ENCODE results near the gene KIF1A.

DNA sequence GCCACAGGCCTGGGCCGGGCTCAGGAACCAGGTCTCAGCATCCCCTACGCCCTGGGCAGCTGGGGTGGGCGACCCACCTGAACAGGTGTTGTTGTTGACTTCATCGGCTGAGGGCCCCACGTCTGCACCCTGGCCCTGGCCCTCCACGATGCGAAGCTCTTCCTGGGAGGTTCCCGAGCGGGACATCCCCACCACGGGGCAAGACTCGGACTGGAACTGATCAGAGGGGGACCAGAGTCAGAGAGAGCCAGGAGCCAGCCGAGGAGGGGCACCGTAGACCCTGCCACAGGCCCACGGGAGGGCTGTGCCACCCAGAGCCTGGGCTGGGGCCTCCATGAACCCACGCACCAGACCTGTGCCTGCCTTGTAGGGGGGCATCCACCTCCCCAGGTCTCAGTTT, 74.1 kb downstream of the KIF1A start:
- TF ChIP-seq POLR2A (IDR thresholded peaks at IDR 0.05), result no peak
- TF ChIP-seq, protein P1, sequence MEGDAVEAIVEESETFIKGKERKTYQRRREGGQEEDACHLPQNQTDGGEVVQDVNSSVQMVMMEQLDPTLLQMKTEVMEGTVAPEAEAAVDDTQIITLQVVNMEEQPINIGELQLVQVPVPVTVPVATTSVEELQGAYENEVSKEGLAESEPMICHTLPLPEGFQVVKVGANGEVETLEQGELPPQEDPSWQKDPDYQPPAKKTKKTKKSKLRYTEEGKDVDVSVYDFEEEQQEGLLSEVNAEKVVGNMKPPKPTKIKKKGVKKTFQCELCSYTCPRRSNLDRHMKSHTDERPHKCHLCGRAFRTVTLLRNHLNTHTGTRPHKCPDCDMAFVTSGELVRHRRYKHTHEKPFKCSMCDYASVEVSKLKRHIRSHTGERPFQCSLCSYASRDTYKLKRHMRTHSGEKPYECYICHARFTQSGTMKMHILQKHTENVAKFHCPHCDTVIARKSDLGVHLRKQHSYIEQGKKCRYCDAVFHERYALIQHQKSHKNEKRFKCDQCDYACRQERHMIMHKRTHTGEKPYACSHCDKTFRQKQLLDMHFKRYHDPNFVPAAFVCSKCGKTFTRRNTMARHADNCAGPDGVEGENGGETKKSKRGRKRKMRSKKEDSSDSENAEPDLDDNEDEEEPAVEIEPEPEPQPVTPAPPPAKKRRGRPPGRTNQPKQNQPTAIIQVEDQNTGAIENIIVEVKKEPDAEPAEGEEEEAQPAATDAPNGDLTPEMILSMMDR (IDR thresholded peaks at IDR 0.05), result no peak
